GM23338 (cell line): ENCODE results near the gene SPINDOC. TPM values are rescaled to one million over a fixed set of nuclear protein-coding genes. Genes with fewer than 3 reads are reported as not detected.
A peak's percentile ranks its signal among the peaks of the same experiment; 100 is the strongest.

Experiments
- ATAC-seq: fragments of 200-7000 bp; cut with Tn5 transposase; 3 replicates; pipeline ENCODE4 v1.9.1; 2020
- DNase-seq: peaks from one replicate; pipeline ENCODE4 v3.0.0-alpha.2; 2015; ENCODE audit warnings: low spot score
- H2AFZ ChIP-seq: fragments of 200-600 bp; sonication (generic); 2 replicates; pipeline ENCODE4 v1.8.0; 2016; ENCODE audit warnings: antibody characterized with exemption, mild to moderate bottlenecking, moderate library complexity
- H3F3A ChIP-seq: fragments of 200-600 bp; sonication (generic); replicated peaks from 2 replicates; pipeline ENCODE4 v1.8.0; 2017; ENCODE audit warnings: antibody characterized with exemption, mixed run types, low read depth
- H3K27ac ChIP-seq: fragments of 200-600 bp; sonication (generic); 2 replicates; pipeline ENCODE4 v1.6.1; 2016; ENCODE audit warnings: low read depth
- H3K27me3 ChIP-seq: fragments of 200-600 bp; sonication (generic); 2 replicates; pipeline ENCODE4 v1.8.0; 2016; ENCODE audit warnings: mild to moderate bottlenecking, mixed run types, moderate library complexity; ENCODE audit not compliant: insufficient read depth
- H3K36me3 ChIP-seq: fragments of 200-600 bp; sonication (generic); 2 replicates; pipeline ENCODE4 v1.8.0; 2016; ENCODE audit warnings: mild to moderate bottlenecking; ENCODE audit not compliant: insufficient read depth
- H3K4me1 ChIP-seq: fragments of 200-600 bp; sonication (generic); 2 replicates; pipeline ENCODE4 v1.8.0; 2016; ENCODE audit warnings: mild to moderate bottlenecking, moderate library complexity; ENCODE audit not compliant: insufficient read depth
- H3K4me2 ChIP-seq: fragments of 200-600 bp; sonication (generic); 2 replicates; pipeline ENCODE4 v1.7.1; 2017; ENCODE audit warnings: mixed run types
- H3K4me3 ChIP-seq: fragments of 200-600 bp; sonication (generic); 2 replicates; pipeline ENCODE4 v1.6.1; 2016; ENCODE audit warnings: mixed run types
- H3K79me2 ChIP-seq: fragments of 200-600 bp; sonication (generic); replicated peaks from 2 replicates; pipeline ENCODE4 v1.8.0; 2017; ENCODE audit warnings: mild to moderate bottlenecking; ENCODE audit not compliant: insufficient read depth
- H3K9me2 ChIP-seq: fragments of 200-600 bp; sonication (generic); 2 replicates; pipeline ENCODE4 v1.8.0; 2017; ENCODE audit not compliant: insufficient read depth
- H4K20me1 ChIP-seq: fragments of 200-600 bp; sonication (generic); replicated peaks from 2 replicates; pipeline ENCODE4 v1.8.0; 2017; ENCODE audit warnings: mild to moderate bottlenecking; ENCODE audit not compliant: insufficient read depth
- H3K27ac Mint-ChIP-seq: 2 replicates; pipeline ENCODE4 v1.8.0; 2020; ENCODE audit warnings: inconsistent platforms, mild to moderate bottlenecking, moderate library complexity, mixed read lengths
- H3K27me3 Mint-ChIP-seq: 3 replicates; pipeline ENCODE4 v1.8.0; 2022; ENCODE audit warnings: low read depth, mild to moderate bottlenecking, moderate library complexity, mixed read lengths, inconsistent platforms; ENCODE audit not compliant: insufficient read depth, poor library complexity
- H3K36me3 Mint-ChIP-seq: 3 replicates; pipeline ENCODE4 v1.8.0; 2021; ENCODE audit warnings: low read depth, mild to moderate bottlenecking, inconsistent platforms, moderate library complexity, mixed read lengths
- H3K4me1 Mint-ChIP-seq: 3 replicates; pipeline ENCODE4 v1.8.0; 2020; ENCODE audit warnings: mild to moderate bottlenecking, inconsistent platforms, mixed read lengths
- H3K4me3 Mint-ChIP-seq: 3 replicates; pipeline ENCODE4 v1.8.0; 2021; ENCODE audit warnings: moderate library complexity, mild to moderate bottlenecking, inconsistent platforms, mixed read lengths
- H3K9me3 Mint-ChIP-seq: 3 replicates; pipeline ENCODE4 v1.8.0; 2020; ENCODE audit warnings: moderate library complexity, mild to moderate bottlenecking, inconsistent platforms, mixed read lengths
- CREB1 ChIP-seq: fragments of 250-450 bp; sonication (Bioruptor Pico); IDR thresholded peaks from 2 replicates; pipeline ENCODE4 v1.5.0; 2020; ENCODE audit warnings: low read depth, mild to moderate bottlenecking, moderate library complexity
- EZH2 ChIP-seq: fragments of 200-600 bp; sonication (generic); IDR thresholded peaks from one replicate; pipeline ENCODE4 v1.8.0; 2017; ENCODE audit warnings: antibody characterized with exemption, mild to moderate bottlenecking, low read depth; ENCODE audit not compliant: unreplicated experiment
- EZH2phosphoT487 ChIP-seq: fragments of 200-600 bp; sonication (generic); IDR thresholded peaks from one replicate; pipeline ENCODE4 v1.8.1; 2018; ENCODE audit warnings: antibody characterized with exemption; ENCODE audit not compliant: unreplicated experiment
- JUNB ChIP-seq: IDR thresholded peaks from one replicate; pipeline ENCODE4 v1.6.1; 2016; ENCODE audit warnings: antibody characterized with exemption; ENCODE audit not compliant: unreplicated experiment
- NANOG ChIP-seq: IDR thresholded peaks from 2 replicates; pipeline ENCODE4 v1.6.1; 2016; ENCODE audit warnings: antibody characterized with exemption, borderline replicate concordance
- POLR2AphosphoS5 ChIP-seq: IDR thresholded peaks from 2 replicates; pipeline ENCODE4 v1.6.1; 2016; ENCODE audit warnings: antibody characterized with exemption, low read depth
- STAT1 ChIP-seq: IDR thresholded peaks from one replicate; pipeline ENCODE4 v1.6.1; 2016; ENCODE audit warnings: antibody characterized with exemption; ENCODE audit not compliant: unreplicated experiment
- ZNF114 ChIP-seq: fragments of 250-450 bp; sonication (Bioruptor Pico); IDR thresholded peaks from 2 replicates; pipeline ENCODE4 v1.5.0; 2020; ENCODE audit warnings: mild to moderate bottlenecking, moderate library complexity
- ZNF331 ChIP-seq: fragments of 250-450 bp; sonication (Bioruptor Pico); IDR thresholded peaks from 2 replicates; pipeline ENCODE4 v1.5.0; 2020; ENCODE audit warnings: low read depth, mild to moderate bottlenecking, moderate library complexity
- polyA plus RNA-seq: library from polyadenylated mRNA; unstranded; fragments of >200 nt; fragmentation: Nextera tagmentation; extraction: Ambion mirVana; gene quantifications from 2 replicates; pipeline ENCODE4 v1.2.1, GENCODE V29; 2016
- total RNA-seq: library from RNA; depleted of rRNA; stranded (reverse); fragments of >200 nt; shearing (Covaris generic); gene quantifications from 2 replicates; pipeline ENCODE4 v1.2.3, GENCODE V29; 2014
- TF ChIP-seq, protein P1 (sequence below): fragments of 250-450 bp; sonication (Bioruptor Pico); IDR thresholded peaks from 2 replicates; pipeline ENCODE4 v1.5.0; 2020; ENCODE audit warnings: mild to moderate bottlenecking, moderate library complexity
- TF ChIP-seq, protein P2 (sequence below): IDR thresholded peaks from 2 replicates; pipeline ENCODE4 v1.6.1; 2016; ENCODE audit warnings: antibody characterized with exemption
- TF ChIP-seq, protein P3 (sequence below), 2 experiments: fragments of 200-600 bp in 1 of 2; sonication (generic) in 1 of 2; conservative IDR thresholded peaks; 2 replicates each; pipeline versions ENCODE4 v1.5.1 to v1.6.1; 2016 to 2017; ENCODE audit warnings: antibody characterized with exemption in 2 of 2, low read depth in 2 of 2, mild to moderate bottlenecking in 2 of 2, moderate library complexity in 1 of 2
- TF ChIP-seq, protein P4 (sequence below): IDR thresholded peaks from one replicate; pipeline ENCODE4 v1.6.1; 2018; ENCODE audit warnings: antibody characterized with exemption; ENCODE audit not compliant: unreplicated experiment

Gene SPINDOC
- total and polyA plus RNA-seq, 2 experiments from 2014 or later = 9.4 to 84.7 TPM

DNA sequence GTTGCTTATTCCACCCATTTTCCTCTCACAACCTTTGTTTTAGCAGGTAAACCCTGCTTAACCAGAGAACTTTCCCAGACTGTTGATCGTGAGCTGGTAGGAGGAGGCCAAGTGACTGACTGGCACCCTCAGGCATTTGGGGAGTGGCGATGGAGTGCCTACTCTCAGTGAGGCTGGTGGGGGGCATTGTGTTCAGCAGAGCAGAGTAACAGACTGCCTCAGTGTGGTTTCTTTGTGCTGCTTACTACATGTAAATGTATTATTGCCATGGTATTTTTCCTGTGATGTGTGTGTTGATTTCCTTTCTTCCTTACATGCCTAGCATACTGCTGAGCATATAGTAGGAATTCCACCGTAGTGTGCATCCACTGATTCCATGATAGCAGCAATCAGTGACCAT is 28.3 kb downstream of the SPINDOC start:
- no peaks in the 10 kb centered on the region for H3K36me3 ChIP-seq
- H3K4me1 Mint-ChIP-seq = peaks cover 74% of the 10 kb centered on the region
- peak; percentile 64 for DNase-seq
- H3K9me3 Mint-ChIP-seq = no peaks in the 10 kb centered on the region
- H3F3A ChIP-seq = peaks cover 9% of the 10 kb centered on the region
- H4K20me1 ChIP-seq = peaks cover 53% of the 10 kb centered on the region
- H3K27ac ChIP-seq = peak overlapping the region; percentile 80
- peak overlapping the region; percentile 97 for H3K4me2 ChIP-seq
- H2AFZ ChIP-seq = no peak overlapping the region
- H3K4me3 Mint-ChIP-seq = peak overlapping the region; percentile 92
- peaks cover 9% of the 10 kb centered on the region for H3K27me3 Mint-ChIP-seq
- ATAC-seq = peak; percentile 28
- TF ChIP-seq, protein P1, sequence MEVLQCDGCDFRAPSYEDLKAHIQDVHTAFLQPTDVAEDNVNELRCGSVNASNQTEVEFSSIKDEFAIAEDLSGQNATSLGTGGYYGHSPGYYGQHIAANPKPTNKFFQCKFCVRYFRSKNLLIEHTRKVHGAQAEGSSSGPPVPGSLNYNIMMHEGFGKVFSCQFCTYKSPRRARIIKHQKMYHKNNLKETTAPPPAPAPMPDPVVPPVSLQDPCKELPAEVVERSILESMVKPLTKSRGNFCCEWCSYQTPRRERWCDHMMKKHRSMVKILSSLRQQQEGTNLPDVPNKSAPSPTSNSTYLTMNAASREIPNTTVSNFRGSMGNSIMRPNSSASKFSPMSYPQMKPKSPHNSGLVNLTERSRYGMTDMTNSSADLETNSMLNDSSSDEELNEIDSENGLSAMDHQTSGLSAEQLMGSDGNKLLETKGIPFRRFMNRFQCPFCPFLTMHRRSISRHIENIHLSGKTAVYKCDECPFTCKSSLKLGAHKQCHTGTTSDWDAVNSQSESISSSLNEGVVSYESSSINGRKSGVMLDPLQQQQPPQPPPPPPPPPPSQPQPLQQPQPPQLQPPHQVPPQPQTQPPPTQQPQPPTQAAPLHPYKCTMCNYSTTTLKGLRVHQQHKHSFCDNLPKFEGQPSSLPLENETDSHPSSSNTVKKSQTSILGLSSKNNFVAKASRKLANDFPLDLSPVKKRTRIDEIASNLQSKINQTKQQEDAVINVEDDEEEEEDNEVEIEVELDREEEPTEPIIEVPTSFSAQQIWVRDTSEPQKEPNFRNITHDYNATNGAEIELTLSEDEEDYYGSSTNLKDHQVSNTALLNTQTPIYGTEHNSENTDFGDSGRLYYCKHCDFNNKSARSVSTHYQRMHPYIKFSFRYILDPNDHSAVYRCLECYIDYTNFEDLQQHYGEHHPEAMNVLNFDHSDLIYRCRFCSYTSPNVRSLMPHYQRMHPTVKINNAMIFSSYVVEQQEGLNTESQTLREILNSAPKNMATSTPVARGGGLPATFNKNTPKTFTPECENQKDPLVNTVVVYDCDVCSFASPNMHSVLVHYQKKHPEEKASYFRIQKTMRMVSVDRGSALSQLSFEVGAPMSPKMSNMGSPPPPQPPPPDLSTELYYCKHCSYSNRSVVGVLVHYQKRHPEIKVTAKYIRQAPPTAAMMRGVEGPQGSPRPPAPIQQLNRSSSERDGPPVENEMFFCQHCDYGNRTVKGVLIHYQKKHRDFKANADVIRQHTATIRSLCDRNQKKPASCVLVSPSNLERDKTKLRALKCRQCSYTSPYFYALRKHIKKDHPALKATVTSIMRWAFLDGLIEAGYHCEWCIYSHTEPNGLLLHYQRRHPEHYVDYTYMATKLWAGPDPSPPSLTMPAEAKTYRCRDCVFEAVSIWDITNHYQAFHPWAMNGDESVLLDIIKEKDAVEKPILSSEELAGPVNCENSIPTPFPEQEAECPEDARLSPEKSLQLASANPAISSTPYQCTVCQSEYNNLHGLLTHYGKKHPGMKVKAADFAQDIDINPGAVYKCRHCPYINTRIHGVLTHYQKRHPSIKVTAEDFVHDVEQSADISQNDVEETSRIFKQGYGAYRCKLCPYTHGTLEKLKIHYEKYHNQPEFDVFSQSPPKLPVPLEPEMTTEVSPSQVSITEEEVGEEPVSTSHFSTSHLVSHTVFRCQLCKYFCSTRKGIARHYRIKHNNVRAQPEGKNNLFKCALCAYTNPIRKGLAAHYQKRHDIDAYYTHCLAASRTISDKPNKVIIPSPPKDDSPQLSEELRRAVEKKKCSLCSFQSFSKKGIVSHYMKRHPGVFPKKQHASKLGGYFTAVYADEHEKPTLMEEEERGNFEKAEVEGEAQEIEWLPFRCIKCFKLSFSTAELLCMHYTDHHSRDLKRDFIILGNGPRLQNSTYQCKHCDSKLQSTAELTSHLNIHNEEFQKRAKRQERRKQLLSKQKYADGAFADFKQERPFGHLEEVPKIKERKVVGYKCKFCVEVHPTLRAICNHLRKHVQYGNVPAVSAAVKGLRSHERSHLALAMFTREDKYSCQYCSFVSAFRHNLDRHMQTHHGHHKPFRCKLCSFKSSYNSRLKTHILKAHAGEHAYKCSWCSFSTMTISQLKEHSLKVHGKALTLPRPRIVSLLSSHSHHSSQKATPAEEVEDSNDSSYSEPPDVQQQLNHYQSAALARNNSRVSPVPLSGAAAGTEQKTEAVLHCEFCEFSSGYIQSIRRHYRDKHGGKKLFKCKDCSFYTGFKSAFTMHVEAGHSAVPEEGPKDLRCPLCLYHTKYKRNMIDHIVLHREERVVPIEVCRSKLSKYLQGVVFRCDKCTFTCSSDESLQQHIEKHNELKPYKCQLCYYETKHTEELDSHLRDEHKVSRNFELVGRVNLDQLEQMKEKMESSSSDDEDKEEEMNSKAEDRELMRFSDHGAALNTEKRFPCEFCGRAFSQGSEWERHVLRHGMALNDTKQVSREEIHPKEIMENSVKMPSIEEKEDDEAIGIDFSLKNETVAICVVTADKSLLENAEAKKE (CRISPR knock-in tag) = no peak
- TF ChIP-seq JUNB = no peak
- TF ChIP-seq, protein P2, sequence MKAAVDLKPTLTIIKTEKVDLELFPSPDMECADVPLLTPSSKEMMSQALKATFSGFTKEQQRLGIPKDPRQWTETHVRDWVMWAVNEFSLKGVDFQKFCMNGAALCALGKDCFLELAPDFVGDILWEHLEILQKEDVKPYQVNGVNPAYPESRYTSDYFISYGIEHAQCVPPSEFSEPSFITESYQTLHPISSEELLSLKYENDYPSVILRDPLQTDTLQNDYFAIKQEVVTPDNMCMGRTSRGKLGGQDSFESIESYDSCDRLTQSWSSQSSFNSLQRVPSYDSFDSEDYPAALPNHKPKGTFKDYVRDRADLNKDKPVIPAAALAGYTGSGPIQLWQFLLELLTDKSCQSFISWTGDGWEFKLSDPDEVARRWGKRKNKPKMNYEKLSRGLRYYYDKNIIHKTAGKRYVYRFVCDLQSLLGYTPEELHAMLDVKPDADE = no peak
- no peak for TF ChIP-seq EZH2phosphoT487
- TF ChIP-seq, protein P3, sequence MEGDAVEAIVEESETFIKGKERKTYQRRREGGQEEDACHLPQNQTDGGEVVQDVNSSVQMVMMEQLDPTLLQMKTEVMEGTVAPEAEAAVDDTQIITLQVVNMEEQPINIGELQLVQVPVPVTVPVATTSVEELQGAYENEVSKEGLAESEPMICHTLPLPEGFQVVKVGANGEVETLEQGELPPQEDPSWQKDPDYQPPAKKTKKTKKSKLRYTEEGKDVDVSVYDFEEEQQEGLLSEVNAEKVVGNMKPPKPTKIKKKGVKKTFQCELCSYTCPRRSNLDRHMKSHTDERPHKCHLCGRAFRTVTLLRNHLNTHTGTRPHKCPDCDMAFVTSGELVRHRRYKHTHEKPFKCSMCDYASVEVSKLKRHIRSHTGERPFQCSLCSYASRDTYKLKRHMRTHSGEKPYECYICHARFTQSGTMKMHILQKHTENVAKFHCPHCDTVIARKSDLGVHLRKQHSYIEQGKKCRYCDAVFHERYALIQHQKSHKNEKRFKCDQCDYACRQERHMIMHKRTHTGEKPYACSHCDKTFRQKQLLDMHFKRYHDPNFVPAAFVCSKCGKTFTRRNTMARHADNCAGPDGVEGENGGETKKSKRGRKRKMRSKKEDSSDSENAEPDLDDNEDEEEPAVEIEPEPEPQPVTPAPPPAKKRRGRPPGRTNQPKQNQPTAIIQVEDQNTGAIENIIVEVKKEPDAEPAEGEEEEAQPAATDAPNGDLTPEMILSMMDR (conservative IDR thresholded peaks at IDR 0.05; ENCODE audit: low read depth in 2 of 2) = no peak
- TF ChIP-seq, protein P4, sequence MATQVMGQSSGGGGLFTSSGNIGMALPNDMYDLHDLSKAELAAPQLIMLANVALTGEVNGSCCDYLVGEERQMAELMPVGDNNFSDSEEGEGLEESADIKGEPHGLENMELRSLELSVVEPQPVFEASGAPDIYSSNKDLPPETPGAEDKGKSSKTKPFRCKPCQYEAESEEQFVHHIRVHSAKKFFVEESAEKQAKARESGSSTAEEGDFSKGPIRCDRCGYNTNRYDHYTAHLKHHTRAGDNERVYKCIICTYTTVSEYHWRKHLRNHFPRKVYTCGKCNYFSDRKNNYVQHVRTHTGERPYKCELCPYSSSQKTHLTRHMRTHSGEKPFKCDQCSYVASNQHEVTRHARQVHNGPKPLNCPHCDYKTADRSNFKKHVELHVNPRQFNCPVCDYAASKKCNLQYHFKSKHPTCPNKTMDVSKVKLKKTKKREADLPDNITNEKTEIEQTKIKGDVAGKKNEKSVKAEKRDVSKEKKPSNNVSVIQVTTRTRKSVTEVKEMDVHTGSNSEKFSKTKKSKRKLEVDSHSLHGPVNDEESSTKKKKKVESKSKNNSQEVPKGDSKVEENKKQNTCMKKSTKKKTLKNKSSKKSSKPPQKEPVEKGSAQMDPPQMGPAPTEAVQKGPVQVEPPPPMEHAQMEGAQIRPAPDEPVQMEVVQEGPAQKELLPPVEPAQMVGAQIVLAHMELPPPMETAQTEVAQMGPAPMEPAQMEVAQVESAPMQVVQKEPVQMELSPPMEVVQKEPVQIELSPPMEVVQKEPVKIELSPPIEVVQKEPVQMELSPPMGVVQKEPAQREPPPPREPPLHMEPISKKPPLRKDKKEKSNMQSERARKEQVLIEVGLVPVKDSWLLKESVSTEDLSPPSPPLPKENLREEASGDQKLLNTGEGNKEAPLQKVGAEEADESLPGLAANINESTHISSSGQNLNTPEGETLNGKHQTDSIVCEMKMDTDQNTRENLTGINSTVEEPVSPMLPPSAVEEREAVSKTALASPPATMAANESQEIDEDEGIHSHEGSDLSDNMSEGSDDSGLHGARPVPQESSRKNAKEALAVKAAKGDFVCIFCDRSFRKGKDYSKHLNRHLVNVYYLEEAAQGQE = no peak
- TF ChIP-seq EZH2 = no peak
- TF ChIP-seq ZNF114 = no peak
- no peak for TF ChIP-seq STAT1
- TF ChIP-seq ZNF331 (CRISPR knock-in tag) = no peak
- TF ChIP-seq CREB1 = no peak
- no peak for TF ChIP-seq POLR2AphosphoS5
- no peak for TF ChIP-seq NANOG
- H3K36me3 Mint-ChIP-seq = peaks cover 13% of the 10 kb centered on the region; the same call in 2 of the 3 replicates
- peaks cover 73% of the 10 kb centered on the region for H3K79me2 ChIP-seq
- H3K4me1 ChIP-seq = peaks cover 66% of the 10 kb centered on the region
- peak overlapping the region; percentile 33; the same call in 1 of the 2 replicates for H3K27ac Mint-ChIP-seq
- no peaks in the 10 kb centered on the region for H3K27me3 ChIP-seq
- H3K4me3 ChIP-seq = peak overlapping the region; percentile 93
- H3K9me2 ChIP-seq = no peaks in the 10 kb centered on the region
